GM23338 (cell line): ENCODE data around the gene PIEZO2. TPM values are rescaled to one million over a fixed set of nuclear protein-coding genes. Genes with fewer than 3 reads are reported as not detected.

ENCODE experiments used
- ATAC-seq: fragments of 200-7000 bp; cut with Tn5 transposase; 3 replicates; pipeline ENCODE4 v1.9.1; 2020
- DNase-seq: peaks from one replicate; pipeline ENCODE4 v3.0.0-alpha.2; 2015; ENCODE audit warnings: low spot score
- H2AFZ ChIP-seq: fragments of 200-600 bp; sonication (generic); 2 replicates; pipeline ENCODE4 v1.8.0; 2016; ENCODE audit warnings: antibody characterized with exemption, mild to moderate bottlenecking, moderate library complexity
- H3F3A ChIP-seq: fragments of 200-600 bp; sonication (generic); replicated peaks from 2 replicates; pipeline ENCODE4 v1.8.0; 2017; ENCODE audit warnings: antibody characterized with exemption, mixed run types, low read depth
- H3K27ac ChIP-seq: fragments of 200-600 bp; sonication (generic); 2 replicates; pipeline ENCODE4 v1.6.1; 2016; ENCODE audit warnings: low read depth
- H3K27me3 ChIP-seq: fragments of 200-600 bp; sonication (generic); 2 replicates; pipeline ENCODE4 v1.8.0; 2016; ENCODE audit warnings: mild to moderate bottlenecking, mixed run types, moderate library complexity; ENCODE audit not compliant: insufficient read depth
- H3K36me3 ChIP-seq: fragments of 200-600 bp; sonication (generic); 2 replicates; pipeline ENCODE4 v1.8.0; 2016; ENCODE audit warnings: mild to moderate bottlenecking; ENCODE audit not compliant: insufficient read depth
- H3K4me1 ChIP-seq: fragments of 200-600 bp; sonication (generic); 2 replicates; pipeline ENCODE4 v1.8.0; 2016; ENCODE audit warnings: mild to moderate bottlenecking, moderate library complexity; ENCODE audit not compliant: insufficient read depth
- H3K4me2 ChIP-seq: fragments of 200-600 bp; sonication (generic); 2 replicates; pipeline ENCODE4 v1.7.1; 2017; ENCODE audit warnings: mixed run types
- H3K4me3 ChIP-seq: fragments of 200-600 bp; sonication (generic); 2 replicates; pipeline ENCODE4 v1.6.1; 2016; ENCODE audit warnings: mixed run types
- H3K79me2 ChIP-seq: fragments of 200-600 bp; sonication (generic); replicated peaks from 2 replicates; pipeline ENCODE4 v1.8.0; 2017; ENCODE audit warnings: mild to moderate bottlenecking; ENCODE audit not compliant: insufficient read depth
- H3K9me2 ChIP-seq: fragments of 200-600 bp; sonication (generic); 2 replicates; pipeline ENCODE4 v1.8.0; 2017; ENCODE audit not compliant: insufficient read depth
- H4K20me1 ChIP-seq: fragments of 200-600 bp; sonication (generic); replicated peaks from 2 replicates; pipeline ENCODE4 v1.8.0; 2017; ENCODE audit warnings: mild to moderate bottlenecking; ENCODE audit not compliant: insufficient read depth
- H3K27ac Mint-ChIP-seq: 2 replicates; pipeline ENCODE4 v1.8.0; 2020; ENCODE audit warnings: inconsistent platforms, mild to moderate bottlenecking, moderate library complexity, mixed read lengths
- H3K27me3 Mint-ChIP-seq: 3 replicates; pipeline ENCODE4 v1.8.0; 2022; ENCODE audit warnings: low read depth, mild to moderate bottlenecking, moderate library complexity, mixed read lengths, inconsistent platforms; ENCODE audit not compliant: insufficient read depth, poor library complexity
- H3K36me3 Mint-ChIP-seq: 3 replicates; pipeline ENCODE4 v1.8.0; 2021; ENCODE audit warnings: low read depth, mild to moderate bottlenecking, inconsistent platforms, moderate library complexity, mixed read lengths
- H3K4me1 Mint-ChIP-seq: 3 replicates; pipeline ENCODE4 v1.8.0; 2020; ENCODE audit warnings: mild to moderate bottlenecking, inconsistent platforms, mixed read lengths
- H3K4me3 Mint-ChIP-seq: 3 replicates; pipeline ENCODE4 v1.8.0; 2021; ENCODE audit warnings: moderate library complexity, mild to moderate bottlenecking, inconsistent platforms, mixed read lengths
- H3K9me3 Mint-ChIP-seq: 3 replicates; pipeline ENCODE4 v1.8.0; 2020; ENCODE audit warnings: moderate library complexity, mild to moderate bottlenecking, inconsistent platforms, mixed read lengths
- CTCF ChIP-seq, 2 experiments: fragments of 200-600 bp in 1 of 2; sonication (generic) in 1 of 2; conservative IDR thresholded peaks; 2 replicates each; pipeline versions ENCODE4 v1.5.1 to v1.6.1; 2016 to 2017; ENCODE audit warnings: antibody characterized with exemption in 2 of 2, low read depth in 2 of 2, mild to moderate bottlenecking in 2 of 2, moderate library complexity in 1 of 2
- ETS1 ChIP-seq: IDR thresholded peaks from 2 replicates; pipeline ENCODE4 v1.6.1; 2016; ENCODE audit warnings: antibody characterized with exemption
- EZH2 ChIP-seq: fragments of 200-600 bp; sonication (generic); IDR thresholded peaks from one replicate; pipeline ENCODE4 v1.8.0; 2017; ENCODE audit warnings: antibody characterized with exemption, mild to moderate bottlenecking, low read depth; ENCODE audit not compliant: unreplicated experiment
- EZH2phosphoT487 ChIP-seq: fragments of 200-600 bp; sonication (generic); IDR thresholded peaks from one replicate; pipeline ENCODE4 v1.8.1; 2018; ENCODE audit warnings: antibody characterized with exemption; ENCODE audit not compliant: unreplicated experiment
- JUNB ChIP-seq: IDR thresholded peaks from one replicate; pipeline ENCODE4 v1.6.1; 2016; ENCODE audit warnings: antibody characterized with exemption; ENCODE audit not compliant: unreplicated experiment
- NANOG ChIP-seq: IDR thresholded peaks from 2 replicates; pipeline ENCODE4 v1.6.1; 2016; ENCODE audit warnings: antibody characterized with exemption, borderline replicate concordance
- POLR2AphosphoS5 ChIP-seq: IDR thresholded peaks from 2 replicates; pipeline ENCODE4 v1.6.1; 2016; ENCODE audit warnings: antibody characterized with exemption, low read depth
- REST ChIP-seq: IDR thresholded peaks from one replicate; pipeline ENCODE4 v1.6.1; 2018; ENCODE audit warnings: antibody characterized with exemption; ENCODE audit not compliant: unreplicated experiment
- STAT1 ChIP-seq: IDR thresholded peaks from one replicate; pipeline ENCODE4 v1.6.1; 2016; ENCODE audit warnings: antibody characterized with exemption; ENCODE audit not compliant: unreplicated experiment
- ZNF331 ChIP-seq: fragments of 250-450 bp; sonication (Bioruptor Pico); IDR thresholded peaks from 2 replicates; pipeline ENCODE4 v1.5.0; 2020; ENCODE audit warnings: low read depth, mild to moderate bottlenecking, moderate library complexity
- polyA plus RNA-seq: library from polyadenylated mRNA; unstranded; fragments of >200 nt; fragmentation: Nextera tagmentation; extraction: Ambion mirVana; gene quantifications from 2 replicates; pipeline ENCODE4 v1.2.1, GENCODE V29; 2016
- total RNA-seq: library from RNA; depleted of rRNA; stranded (reverse); fragments of >200 nt; shearing (Covaris generic); gene quantifications from 2 replicates; pipeline ENCODE4 v1.2.3, GENCODE V29; 2014

Gene PIEZO2
- total and polyA plus RNA-seq, 2 experiments from 2014 or later, result 4.8 to 8.2 TPM

- no peak for DNase-seq
- Mint-ChIP-seq H3K4me1 (peaks cover 13% of the 10 kb centered on the region), H3K4me3 (no peak overlapping the region), H3K27me3 (peaks cover 3% of the 10 kb centered on the region), H3K27ac (no peak overlapping the region; the same call in 1 of the 2 replicates), H3K36me3 (peaks cover 12% of the 10 kb centered on the region; the same call in 2 of the 3 replicates), H3K9me3 (no peaks in the 10 kb centered on the region; the same call in 2 of the 3 replicates)
- no peak overlapping the region for H3K27ac ChIP-seq
- H2AFZ ChIP-seq, result no peak overlapping the region
- no peak overlapping the region for H3K4me2 ChIP-seq
- H3F3A ChIP-seq, result no peaks in the 10 kb centered on the region
- no peaks in the 10 kb centered on the region for H3K4me1 ChIP-seq
- no peak for ATAC-seq
- H3K36me3 ChIP-seq, result no peaks in the 10 kb centered on the region
- H3K9me2 ChIP-seq, result no peaks in the 10 kb centered on the region
- H3K27me3 ChIP-seq, result no peaks in the 10 kb centered on the region
- H3K79me2 ChIP-seq, result no peaks in the 10 kb centered on the region
- no peaks in the 10 kb centered on the region for H4K20me1 ChIP-seq
- no peak for TF ChIP-seq POLR2AphosphoS5
- no peak for TF ChIP-seq ETS1
- no peak overlapping the region for H3K4me3 ChIP-seq
These were observed 123.7 kb downstream of the PIEZO2 start for GRCh38 chr18:11025671-11026070.

GRCh38 chr18:11024928-11025669 is 124.3 kb downstream of the PIEZO2 start:
- no peak overlapping the region for H3K27ac Mint-ChIP-seq
- TF ChIP-seq CTCF (conservative IDR thresholded peaks at IDR 0.05; ENCODE audit: low read depth in 2 of 2) (no peak), JUNB (no peak)
- H3K27me3 Mint-ChIP-seq, result peaks cover 3% of the 10 kb centered on the region
- no peak overlapping the region for H3K4me3 ChIP-seq
- H3K27me3 ChIP-seq, result no peaks in the 10 kb centered on the region
- no peak for DNase-seq
- no peaks in the 10 kb centered on the region for H3K79me2 ChIP-seq
- no peaks in the 10 kb centered on the region for H4K20me1 ChIP-seq
- H3K4me3 Mint-ChIP-seq, result no peak overlapping the region
- H3K9me2 ChIP-seq, result no peaks in the 10 kb centered on the region
- no peak for ATAC-seq
- no peaks in the 10 kb centered on the region for H3F3A ChIP-seq
- peaks cover 19% of the 10 kb centered on the region for H3K4me1 Mint-ChIP-seq
- no peak overlapping the region for H3K27ac ChIP-seq
- no peak overlapping the region for H2AFZ ChIP-seq
- no peak overlapping the region for H3K4me2 ChIP-seq
- H3K9me3 Mint-ChIP-seq, result no peaks in the 10 kb centered on the region; the same call in 2 of the 3 replicates
- H3K4me1 ChIP-seq, result no peaks in the 10 kb centered on the region
- H3K36me3 Mint-ChIP-seq, result peaks cover 12% of the 10 kb centered on the region; the same call in 2 of the 3 replicates
- no peaks in the 10 kb centered on the region for H3K36me3 ChIP-seq

GRCh38 chr18:11021477-11021876 is 127.9 kb downstream of the PIEZO2 start:
- no peak for ATAC-seq
- Histone ChIP-seq H3K36me3 (no peaks in the 10 kb centered on the region), H3K79me2 (no peaks in the 10 kb centered on the region), H3K4me3 (no peak overlapping the region), H4K20me1 (no peaks in the 10 kb centered on the region), H3K27ac (no peak overlapping the region), H3K4me2 (no peak overlapping the region), H2AFZ (no peak overlapping the region), H3K4me1 (no peaks in the 10 kb centered on the region), H3F3A (no peaks in the 10 kb centered on the region), H3K9me2 (no peaks in the 10 kb centered on the region), H3K27me3 (no peaks in the 10 kb centered on the region)
- Mint-ChIP-seq H3K27me3 (peaks cover 3% of the 10 kb centered on the region), H3K4me3 (no peak overlapping the region), H3K27ac (no peak overlapping the region), H3K9me3 (no peaks in the 10 kb centered on the region; the same call in 2 of the 3 replicates), H3K4me1 (peaks cover 24% of the 10 kb centered on the region), H3K36me3 (peaks cover 12% of the 10 kb centered on the region; the same call in 2 of the 3 replicates)
- DNase-seq, result no peak
- TF ChIP-seq CTCF (conservative IDR thresholded peaks at IDR 0.05; ENCODE audit: low read depth in 2 of 2) (no peak), REST (no peak), STAT1 (no peak), EZH2 (no peak), POLR2AphosphoS5 (no peak), NANOG (no peak), EZH2phosphoT487 (no peak), ZNF331 (CRISPR knock-in tag) (no peak)
